Upper lobe of right lung (tissue), 1 donor: Measurements from ENCODE around the gene RFX5. TPM values are rescaled to one million over a fixed set of nuclear protein-coding genes. Genes with fewer than 3 reads are reported as not detected.

ENCODE experiments used
- ATAC-seq: fragments of 200-7000 bp; cut with Tn5 transposase; one replicate; pipeline ENCODE4 v1.9.1; 2020; ENCODE audit warnings: mild to moderate bottlenecking, moderate library complexity
- DNase-seq: peaks from one replicate; pipeline ENCODE4 v3.0.0-alpha.2; 2020
- H3K27ac ChIP-seq: fragments of 200-600 bp; one replicate; pipeline ENCODE4 v1.8.0; 2022
- H3K27me3 ChIP-seq: fragments of 200-600 bp; one replicate; pipeline ENCODE4 v1.8.0; 2022; ENCODE audit warnings: mild to moderate bottlenecking
- H3K36me3 ChIP-seq: fragments of 200-600 bp; one replicate; pipeline ENCODE4 v1.8.0; 2022
- H3K4me1 ChIP-seq: fragments of 200-600 bp; one replicate; pipeline ENCODE4 v1.8.0; 2022
- H3K4me3 ChIP-seq: fragments of 200-600 bp; one replicate; pipeline ENCODE4 v1.8.0; 2022; ENCODE audit warnings: mild to moderate bottlenecking
- H3K9me3 ChIP-seq: fragments of 200-600 bp; one replicate; pipeline ENCODE4 v1.8.0; 2022
- intact Hi-C: fragments of 100-400 bp; cut with DNase I; formaldehyde crosslinking; loops from one replicate; pipeline ENCODE4 v1.11.0; 2022
- total RNA-seq: library from RNA; stranded (reverse); fragmentation: NEBNext Ultra II Directional; extraction: Animal tissue kit (Norgen Biotek cat#: 25700); gene quantifications from one replicate; pipeline ENCODE4 v1.2.1, GENCODE V29; 2021
- TF ChIP-seq, protein P1 (sequence below): fragments of 200-600 bp; IDR thresholded peaks from one replicate; pipeline ENCODE4 v1.8.0; 2022; ENCODE audit warnings: antibody characterized with exemption
- donor health status: DM: no; HTN: yes; CAD: no; lungs with severe emphysema.

The RFX5 gene
- total RNA-seq, 1 donor from 2014 or later = 45.8 TPM

DNA sequence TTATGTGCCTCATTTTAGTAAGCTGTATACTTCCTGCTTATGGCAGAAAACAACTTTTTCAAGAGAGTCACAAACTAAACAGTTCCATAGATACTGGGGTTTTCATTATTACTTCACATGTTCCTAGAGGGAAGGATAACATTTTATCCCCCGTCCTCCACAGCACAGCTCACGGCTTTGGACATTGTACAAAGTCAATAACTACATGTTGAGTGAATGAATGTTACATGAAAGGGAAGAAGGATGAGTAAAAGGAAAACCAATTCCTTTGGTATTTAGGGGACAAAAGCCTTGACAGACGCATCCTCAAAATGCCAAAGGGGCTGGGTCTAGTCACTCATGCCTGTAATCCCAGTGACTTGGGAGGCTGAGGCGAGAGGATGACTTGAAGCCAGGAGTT lies 34.6 kb downstream of the RFX5 start:
- peaks cover 36% of the 10 kb centered on the region for H3K4me1 ChIP-seq
- DNase-seq (no peak), ATAC-seq (no peak)
- peak overlapping the region; percentile 45 for H3K27ac ChIP-seq
- TF ChIP-seq, protein P1, sequence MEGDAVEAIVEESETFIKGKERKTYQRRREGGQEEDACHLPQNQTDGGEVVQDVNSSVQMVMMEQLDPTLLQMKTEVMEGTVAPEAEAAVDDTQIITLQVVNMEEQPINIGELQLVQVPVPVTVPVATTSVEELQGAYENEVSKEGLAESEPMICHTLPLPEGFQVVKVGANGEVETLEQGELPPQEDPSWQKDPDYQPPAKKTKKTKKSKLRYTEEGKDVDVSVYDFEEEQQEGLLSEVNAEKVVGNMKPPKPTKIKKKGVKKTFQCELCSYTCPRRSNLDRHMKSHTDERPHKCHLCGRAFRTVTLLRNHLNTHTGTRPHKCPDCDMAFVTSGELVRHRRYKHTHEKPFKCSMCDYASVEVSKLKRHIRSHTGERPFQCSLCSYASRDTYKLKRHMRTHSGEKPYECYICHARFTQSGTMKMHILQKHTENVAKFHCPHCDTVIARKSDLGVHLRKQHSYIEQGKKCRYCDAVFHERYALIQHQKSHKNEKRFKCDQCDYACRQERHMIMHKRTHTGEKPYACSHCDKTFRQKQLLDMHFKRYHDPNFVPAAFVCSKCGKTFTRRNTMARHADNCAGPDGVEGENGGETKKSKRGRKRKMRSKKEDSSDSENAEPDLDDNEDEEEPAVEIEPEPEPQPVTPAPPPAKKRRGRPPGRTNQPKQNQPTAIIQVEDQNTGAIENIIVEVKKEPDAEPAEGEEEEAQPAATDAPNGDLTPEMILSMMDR = no peak
- intact Hi-C loops = no loop called here
- no peak overlapping the region for H3K4me3 ChIP-seq
- no peaks in the 10 kb centered on the region for H3K9me3 ChIP-seq
- peaks cover 97% of the 10 kb centered on the region for H3K36me3 ChIP-seq
- no peaks in the 10 kb centered on the region for H3K27me3 ChIP-seq

DNA sequence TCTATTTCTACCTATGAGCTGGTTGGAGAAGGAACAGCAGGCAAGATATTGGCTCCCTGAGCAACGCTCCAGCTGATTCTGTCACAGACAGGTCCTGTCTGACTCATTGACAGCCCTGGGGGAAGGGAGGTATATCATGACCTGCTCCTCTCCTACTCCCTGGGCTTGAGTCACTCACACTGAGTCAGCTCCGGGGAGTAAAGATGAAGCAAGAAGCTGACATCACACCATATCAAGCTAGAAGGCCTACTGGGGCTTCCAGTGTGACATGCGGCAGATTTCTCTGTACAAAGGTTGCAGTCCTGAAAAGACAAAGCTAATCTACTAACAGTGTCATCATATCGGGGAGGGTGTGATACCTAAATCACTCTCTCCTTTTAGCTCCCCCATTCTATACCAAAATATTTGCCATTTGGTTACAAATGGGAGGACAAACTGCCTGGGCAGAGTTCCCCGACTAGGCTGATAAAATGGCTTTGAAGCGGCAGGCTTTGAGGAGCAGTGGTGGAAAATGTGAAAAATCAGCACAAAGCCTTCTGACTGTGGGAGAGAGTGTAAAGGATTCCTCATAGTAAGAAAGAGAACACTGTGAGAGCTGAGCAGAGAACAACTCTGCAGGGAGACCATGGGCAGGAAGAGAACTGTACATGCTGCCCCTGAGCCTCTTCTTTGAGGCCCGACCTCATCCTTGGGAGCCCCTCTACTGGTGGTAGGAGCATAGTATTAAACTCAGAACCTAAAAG lies 35.3 kb downstream of the RFX5 start:
- intact Hi-C loops = no loop called here
- TF ChIP-seq, protein P1 = no peak

DNA sequence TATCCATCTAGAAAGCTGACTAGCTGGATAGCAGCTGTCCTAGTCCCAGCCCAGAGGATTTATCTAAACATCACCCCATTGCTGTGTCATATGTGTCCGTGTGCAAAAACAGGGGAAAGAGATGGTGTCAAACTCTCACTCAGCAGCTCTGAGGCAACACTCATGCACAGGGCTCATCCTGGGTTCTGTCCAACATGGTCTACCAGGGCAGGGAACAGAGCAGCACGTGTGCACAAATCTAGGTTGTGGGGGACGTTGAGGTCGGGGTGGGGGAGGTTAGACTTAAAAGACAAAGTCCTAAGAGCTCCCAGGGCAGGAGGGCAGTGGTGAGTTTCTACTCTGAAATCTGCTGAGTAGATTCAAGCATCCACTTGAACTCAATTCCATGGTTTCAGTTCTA lies 36.0 kb downstream of the RFX5 start:
- H3K4me3 ChIP-seq = no peak overlapping the region
- no peak for DNase-seq
- H3K4me1 ChIP-seq = peaks cover 36% of the 10 kb centered on the region
- H3K27ac ChIP-seq = peak overlapping the region; percentile 36
- no peaks in the 10 kb centered on the region for H3K27me3 ChIP-seq
- ATAC-seq = no peak
- TF ChIP-seq, protein P1 = no peak
- H3K9me3 ChIP-seq = no peaks in the 10 kb centered on the region
- peaks cover 98% of the 10 kb centered on the region for H3K36me3 ChIP-seq
- intact Hi-C loops = no loop called here

More for the DNA sequence above, 35.3 kb downstream of the RFX5 start:
- no peak overlapping the region for H3K4me3 ChIP-seq
- peaks cover 97% of the 10 kb centered on the region for H3K36me3 ChIP-seq
- ATAC-seq = peak; percentile 94
- no peaks in the 10 kb centered on the region for H3K9me3 ChIP-seq
- no peaks in the 10 kb centered on the region for H3K27me3 ChIP-seq
- H3K27ac ChIP-seq = peak overlapping the region; percentile 45
- peaks cover 36% of the 10 kb centered on the region for H3K4me1 ChIP-seq
- DNase-seq = no peak

DNA sequence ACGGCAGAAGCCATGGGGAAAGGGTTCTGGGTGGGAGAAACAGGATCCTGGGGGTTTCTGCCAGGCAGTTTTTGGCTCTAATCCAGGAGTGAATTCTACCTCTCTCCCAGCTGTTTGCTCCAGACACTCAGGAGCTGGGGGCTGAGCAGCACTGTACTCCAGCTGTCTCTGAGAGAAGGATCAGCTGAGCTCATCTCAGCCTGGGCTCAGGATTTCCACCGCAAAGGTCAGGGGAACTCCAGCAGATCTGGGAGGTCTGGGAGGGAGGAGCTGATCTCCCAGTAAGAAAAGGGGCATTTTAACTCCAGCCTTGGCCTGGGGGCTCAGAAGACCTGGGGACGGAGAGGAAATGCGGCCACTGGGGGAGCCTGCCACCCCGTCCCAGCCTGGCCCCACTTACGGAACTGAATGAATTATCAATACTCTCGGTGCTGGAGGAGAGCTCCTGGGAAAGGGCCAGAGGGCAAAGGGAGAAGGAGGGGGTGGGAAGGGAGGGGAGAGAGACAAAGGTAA lies 37.2 kb downstream of the RFX5 start:
- H3K27ac ChIP-seq = no peak overlapping the region
- ATAC-seq = no peak
- no peaks in the 10 kb centered on the region for H3K9me3 ChIP-seq
- peaks cover 99% of the 10 kb centered on the region for H3K36me3 ChIP-seq
- H3K4me3 ChIP-seq = no peak overlapping the region
- TF ChIP-seq, protein P1 = no peak
- H3K27me3 ChIP-seq = no peaks in the 10 kb centered on the region
- no peak for DNase-seq
- peaks cover 36% of the 10 kb centered on the region for H3K4me1 ChIP-seq
- intact Hi-C loops = no loop called here

DNA sequence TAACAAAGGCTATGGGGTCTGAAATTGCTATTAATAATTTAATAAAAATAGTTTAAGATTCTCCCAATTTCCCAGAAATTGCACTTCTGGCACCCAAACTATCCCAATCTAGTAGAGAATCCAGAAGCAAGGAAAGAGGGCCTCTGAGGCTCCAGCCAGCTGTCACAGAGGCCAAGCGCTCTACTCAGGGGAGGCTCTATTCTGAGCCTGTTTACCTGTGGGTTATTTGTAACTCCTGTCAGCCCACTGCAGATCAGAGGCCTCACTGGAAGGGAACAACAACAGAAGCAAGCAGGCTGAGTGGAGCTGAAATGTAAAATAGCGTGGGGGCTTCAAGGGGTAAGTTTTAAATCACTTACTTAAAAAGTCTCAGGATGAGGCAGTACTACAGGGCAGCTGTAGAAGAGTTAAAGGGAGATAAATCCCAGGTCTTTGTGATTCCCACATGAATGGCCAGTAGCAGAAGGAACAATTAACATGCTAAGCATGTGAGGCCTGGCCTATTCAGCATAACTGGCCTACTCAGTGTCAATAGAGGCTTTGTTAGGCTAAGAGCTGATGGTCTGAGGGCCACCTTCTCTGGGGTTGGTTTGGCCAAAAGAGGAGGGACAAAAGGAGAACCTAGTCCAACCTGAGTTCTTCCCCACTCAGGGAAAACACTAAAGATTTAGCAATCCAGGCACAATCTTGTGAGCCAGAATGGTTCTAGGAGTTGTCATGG lies 52.1 kb downstream of the RFX5 start:
- TF ChIP-seq, protein P1 = no peak
- intact Hi-C loops = no loop called here
- H3K27ac ChIP-seq = no peak overlapping the region
- H3K4me3 ChIP-seq = no peak overlapping the region
- peaks cover 98% of the 10 kb centered on the region for H3K36me3 ChIP-seq
- no peaks in the 10 kb centered on the region for H3K27me3 ChIP-seq
- no peaks in the 10 kb centered on the region for H3K4me1 ChIP-seq
- DNase-seq (no peak), ATAC-seq (no peak)
- no peaks in the 10 kb centered on the region for H3K9me3 ChIP-seq
